Osteocyte (in vitro differentiated cells): ENCODE measurements around the gene ATF7. TPM values are rescaled to one million over a fixed set of nuclear protein-coding genes. Genes with fewer than 3 reads are reported as not detected.
"Not testable (repeated sequence)": the region's sequence is repeated elsewhere in the genome, so short reads cannot be mapped to it uniquely, and the experiment has no call there.

Source experiments
- DNase-seq: peaks from one replicate; pipeline ENCODE4 v3.0.0; 2021; ENCODE audit warnings: mixed read lengths; ENCODE audit not compliant: unreplicated experiment; ENCODE audit errors: extremely low spot score
- H3K27ac Mint-ChIP-seq: one replicate; pipeline ENCODE4 v1.8.0; 2021; ENCODE audit warnings: mild to moderate bottlenecking, mixed read lengths; ENCODE audit not compliant: unreplicated experiment
- H3K27me3 Mint-ChIP-seq: one replicate; pipeline ENCODE4 v1.8.0; 2021; ENCODE audit warnings: mixed read lengths; ENCODE audit not compliant: unreplicated experiment
- H3K36me3 Mint-ChIP-seq: one replicate; pipeline ENCODE4 v1.8.0; 2021; ENCODE audit warnings: mixed read lengths; ENCODE audit not compliant: unreplicated experiment
- H3K4me1 Mint-ChIP-seq: one replicate; pipeline ENCODE4 v1.8.0; 2021; ENCODE audit warnings: mixed read lengths; ENCODE audit not compliant: unreplicated experiment
- H3K4me3 Mint-ChIP-seq: one replicate; pipeline ENCODE4 v1.8.0; 2021; ENCODE audit warnings: mild to moderate bottlenecking, moderate library complexity, mixed read lengths; ENCODE audit not compliant: unreplicated experiment
- H3K9me3 Mint-ChIP-seq: one replicate; pipeline ENCODE4 v1.8.0; 2021; ENCODE audit warnings: mixed read lengths; ENCODE audit not compliant: unreplicated experiment
- CTCF ChIP-seq: fragments of 200-600 bp; sonication (generic); IDR thresholded peaks from 2 replicates; pipeline ENCODE4 v1.5.0; 2021; ENCODE audit warnings: antibody characterized with exemption, mild to moderate bottlenecking, moderate library complexity
- total RNA-seq: library from RNA; stranded (reverse); gene quantifications from 2 replicates; pipeline ENCODE4 v1.2.1, GENCODE V29; 2021

The ATF7 gene
- total RNA-seq, 1 donor from 2014 or later: 50.0 TPM

- H3K36me3 Mint-ChIP-seq: no peaks in the 10 kb centered on the region
- no peaks in the 10 kb centered on the region for H3K27me3 Mint-ChIP-seq
- no peak overlapping the region for H3K4me3 Mint-ChIP-seq
- peak overlapping the region; percentile 47 for H3K27ac Mint-ChIP-seq
- DNase-seq: no peak
- H3K9me3 Mint-ChIP-seq: no peaks in the 10 kb centered on the region
- TF ChIP-seq CTCF: no peak
- peaks cover 33% of the 10 kb centered on the region for H3K4me1 Mint-ChIP-seq
These were observed 30.9 kb upstream of the ATF7 start for GRCh38 chr12:53657041-53657440.

GRCh38 chr12:53653595-53653994 is 27.4 kb upstream of the ATF7 start:
- Mint-ChIP-seq H3K4me1 (peaks cover 16% of the 10 kb centered on the region), H3K27me3 (no peaks in the 10 kb centered on the region), H3K4me3 (no peak overlapping the region), H3K9me3 (no peaks in the 10 kb centered on the region), H3K36me3 (no peaks in the 10 kb centered on the region), H3K27ac (no peak overlapping the region)
- no peak for TF ChIP-seq CTCF
- DNase-seq: no peak

DNA sequence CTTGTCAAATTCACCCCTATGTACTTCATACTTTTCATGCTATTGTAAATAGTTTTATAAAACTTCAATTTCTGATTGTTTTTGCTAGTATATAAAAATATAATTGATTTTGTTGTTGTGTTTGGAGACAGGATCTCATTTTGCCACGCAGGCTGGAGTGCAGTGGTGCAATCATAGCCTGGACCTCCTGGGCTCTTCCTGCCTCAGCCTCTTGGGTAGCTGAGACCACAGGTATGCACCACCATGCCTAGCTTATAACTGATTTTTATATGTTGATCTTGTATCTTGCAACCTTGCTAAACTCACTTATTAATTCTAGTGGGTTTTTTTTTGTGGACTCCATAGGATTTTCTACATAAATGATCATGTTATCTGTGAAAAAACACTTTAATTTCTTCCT is 26.2 kb upstream of the ATF7 start:
- TF ChIP-seq CTCF: no peak
- H3K27me3 Mint-ChIP-seq: no peaks in the 10 kb centered on the region

GRCh38 chr12:53651737-53652136 is 25.6 kb upstream of the ATF7 start:
- Mint-ChIP-seq H3K4me3 (no peak overlapping the region), H3K9me3 (no peaks in the 10 kb centered on the region), H3K36me3 (no peaks in the 10 kb centered on the region), H3K27me3 (no peaks in the 10 kb centered on the region), H3K27ac (no peak overlapping the region), H3K4me1 (peaks cover 7% of the 10 kb centered on the region)
- no peak for TF ChIP-seq CTCF
- DNase-seq: no peak

More for the DNA sequence above, 26.2 kb upstream of the ATF7 start:
- DNase-seq: no peak
- peaks cover 10% of the 10 kb centered on the region for H3K4me1 Mint-ChIP-seq
- no peak overlapping the region for H3K27ac Mint-ChIP-seq
- H3K36me3 Mint-ChIP-seq: no peaks in the 10 kb centered on the region
- no peaks in the 10 kb centered on the region for H3K9me3 Mint-ChIP-seq
- H3K4me3 Mint-ChIP-seq: no peak overlapping the region

DNA sequence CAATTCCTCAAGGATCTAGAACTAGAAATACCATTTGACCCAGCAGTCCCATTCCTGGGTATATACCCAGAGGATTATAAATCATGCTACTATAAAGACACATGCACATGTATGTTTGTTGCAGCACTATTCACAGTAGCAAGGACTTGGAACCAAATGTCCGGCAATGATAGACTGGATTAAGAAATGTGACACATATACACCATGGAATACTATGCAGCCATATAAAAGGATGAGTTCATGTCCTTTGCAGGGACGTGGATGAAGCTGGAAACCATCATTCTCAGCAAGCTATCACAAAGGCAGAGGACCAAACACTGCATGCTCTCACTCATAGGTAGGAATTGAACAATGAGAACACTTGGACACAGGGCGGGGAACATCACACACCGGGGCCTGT is 20.1 kb upstream of the ATF7 start:
- not testable (repeated sequence) for H3K4me3 Mint-ChIP-seq, H3K9me3 Mint-ChIP-seq, H3K27ac Mint-ChIP-seq, H3K4me1 Mint-ChIP-seq, H3K27me3 Mint-ChIP-seq, H3K36me3 Mint-ChIP-seq, DNase-seq

- H3K4me3 Mint-ChIP-seq: no peak overlapping the region
- DNase-seq: no peak
- no peak for TF ChIP-seq CTCF
These were observed 19.0 kb upstream of the ATF7 start for GRCh38 chr12:53645165-53645564.

More at GRCh38 chr12:53645165-53645564, 19.0 kb upstream of the ATF7 start:
- Mint-ChIP-seq H3K9me3 (no peaks in the 10 kb centered on the region), H3K27me3 (no peaks in the 10 kb centered on the region), H3K4me1 (no peaks in the 10 kb centered on the region), H3K27ac (no peak overlapping the region), H3K36me3 (no peaks in the 10 kb centered on the region)
